ENCODE results near the gene OPN1SW. TPM values are rescaled to one million over a fixed set of nuclear protein-coding genes. Genes with fewer than 3 reads are reported as not detected.
A peak's percentile ranks its signal among the peaks of the same experiment; 100 is the strongest.

OPN1SW gene
- total RNA-seq, 1 donor from 2014 or later, result not detected

GRCh38 chr7:128792471-128793180 is 17.0 kb upstream of the OPN1SW start:
- DNase-seq, result no peak

GRCh38 chr7:128791972-128792327 is 16.4 kb upstream of the OPN1SW start:
- no peak for DNase-seq

- peak; percentile 32 for DNase-seq
Measured at GRCh38 chr7:128791121-128791971, 15.8 kb upstream of the OPN1SW start, which contains the start of gene CCDC136. TSS of gene CCDC136 (plus strand) at chr7:128791968. CDS start at chr7:128792412, 444 bp downstream.

GRCh38 chr7:128790315-128791041 is 14.9 kb upstream of the OPN1SW start:
- no peak for DNase-seq

- DNase-seq, result no peak
Measured at GRCh38 chr7:128788446-128789412, 13.1 kb upstream of the OPN1SW start.

- no peak for DNase-seq
Measured at GRCh38 chr7:128785738-128786137, 10.1 kb upstream of the OPN1SW start.

- DNase-seq, result peak; percentile 28
Measured at GRCh38 chr7:128783143-128783861, 7.7 kb upstream of the OPN1SW start.

GRCh38 chr7:128781851-128782250 is 6.3 kb upstream of the OPN1SW start:
- DNase-seq, result no peak

- DNase-seq, result no peak
Measured at GRCh38 chr7:128781126-128781525, 5.5 kb upstream of the OPN1SW start.

- no peak for DNase-seq
Measured at GRCh38 chr7:128778946-128779345, 3.4 kb upstream of the OPN1SW start.

- DNase-seq, result peak; percentile 34
Measured at GRCh38 chr7:128777156-128778123, 1.8 kb upstream of the OPN1SW start.

- DNase-seq, result no peak
Measured at GRCh38 chr7:128774921-128775320, 673 bp downstream of the OPN1SW start.

GRCh38 chr7:128774029-128774689 is 1.4 kb downstream of the OPN1SW start:
- DNase-seq, result no peak

- no peak for DNase-seq
Measured at GRCh38 chr7:128773604-128774003, 2.0 kb downstream of the OPN1SW start.

GRCh38 chr7:128770233-128770632 is 5.4 kb downstream of the OPN1SW start:
- no peak for DNase-seq

- DNase-seq, result no peak
Measured at GRCh38 chr7:128767475-128768110, 8.0 kb downstream of the OPN1SW start.

- DNase-seq, result no peak
Measured at GRCh38 chr7:128763541-128763940, 12.1 kb downstream of the OPN1SW start.

GRCh38 chr7:128759242-128759641 is 16.4 kb downstream of the OPN1SW start:
- DNase-seq, result no peak

GRCh38 chr7:128758553-128758952 is 17.0 kb downstream of the OPN1SW start:
- DNase-seq, result no peak

All from dermis blood vessel endothelial cell (primary cell).